ENCODE measurements around the gene DHX57. TPM values are rescaled to one million over a fixed set of nuclear protein-coding genes. Genes with fewer than 3 reads are reported as not detected.
A peak's percentile ranks its signal among the peaks of the same experiment; 100 is the strongest.

The DHX57 gene
- total RNA-seq, 6 experiments from 2014 or later, result 16.4 to 24.1 (median 20.4) TPM

- Mint-ChIP-seq H3K27ac (no peak overlapping the region), H3K4me3 (no peak overlapping the region), H3K27me3 (ENCODE audit: insufficient read depth) (no peaks in the 10 kb centered on the region; the same call in none of the 2 replicates), H3K36me3 (ENCODE audit: low read depth) (peaks cover 8% of the 10 kb centered on the region; the same call in 1 of the 2 replicates), H3K9me3 (no peaks in the 10 kb centered on the region), H3K4me1 (ENCODE audit: low read depth) (no peaks in the 10 kb centered on the region)
- no peak for DNase-seq
- TF ChIP-seq CTCF (IDR thresholded peaks at IDR 0.05), result no peak
Observed at GRCh38 chr2:38887347-38887746, 11.6 kb upstream of the DHX57 start.

GRCh38 chr2:38886063-38886462 is 10.3 kb upstream of the DHX57 start:
- H3K27ac Mint-ChIP-seq, result no peak overlapping the region
- no peaks in the 10 kb centered on the region for H3K4me1 Mint-ChIP-seq (ENCODE audit: low read depth)
- no peak for DNase-seq
- TF ChIP-seq CTCF (IDR thresholded peaks at IDR 0.05), result no peak
- H3K4me3 Mint-ChIP-seq, result no peak overlapping the region
- H3K36me3 Mint-ChIP-seq (ENCODE audit: low read depth), result peaks cover 8% of the 10 kb centered on the region; the same call in 1 of the 2 replicates
- no peaks in the 10 kb centered on the region for H3K9me3 Mint-ChIP-seq
- H3K27me3 Mint-ChIP-seq (ENCODE audit: insufficient read depth), result no peaks in the 10 kb centered on the region; the same call in 1 of the 2 replicates

GRCh38 chr2:38876407-38876806 is 673 bp upstream of the DHX57 start:
- DNase-seq, result no peak
- Mint-ChIP-seq H3K27ac (peak overlapping the region; percentile 92), H3K4me1 (ENCODE audit: low read depth) (peaks cover 28% of the 10 kb centered on the region), H3K36me3 (ENCODE audit: low read depth) (peaks cover 19% of the 10 kb centered on the region), H3K4me3 (peak overlapping the region; percentile 93), H3K9me3 (no peaks in the 10 kb centered on the region; the same call in 1 of the 2 replicates), H3K27me3 (ENCODE audit: insufficient read depth) (no peaks in the 10 kb centered on the region)
- no peak for TF ChIP-seq CTCF (IDR thresholded peaks at IDR 0.05)

GRCh38 chr2:38875227-38875575 is 533 bp downstream of the DHX57 start:
- Mint-ChIP-seq H3K27me3 (ENCODE audit: insufficient read depth) (no peaks in the 10 kb centered on the region), H3K36me3 (ENCODE audit: low read depth) (peaks cover 25% of the 10 kb centered on the region), H3K4me1 (ENCODE audit: low read depth) (peaks cover 28% of the 10 kb centered on the region), H3K9me3 (peaks cover under 1% of the 10 kb centered on the region), H3K27ac (peak overlapping the region; percentile 92), H3K4me3 (peak overlapping the region; percentile 93)
- peak; percentile 3 for DNase-seq
- no peak for TF ChIP-seq CTCF (IDR thresholded peaks at IDR 0.05)

GRCh38 chr2:38873763-38874162 is 2.0 kb downstream of the DHX57 start:
- Mint-ChIP-seq H3K4me1 (ENCODE audit: low read depth) (peaks cover 28% of the 10 kb centered on the region), H3K36me3 (ENCODE audit: low read depth) (peaks cover 37% of the 10 kb centered on the region), H3K9me3 (peaks cover 5% of the 10 kb centered on the region), H3K27ac (no peak overlapping the region), H3K4me3 (no peak overlapping the region), H3K27me3 (ENCODE audit: insufficient read depth) (no peaks in the 10 kb centered on the region)
- no peak for DNase-seq
- no peak for TF ChIP-seq CTCF (IDR thresholded peaks at IDR 0.05)

- Mint-ChIP-seq H3K4me1 (ENCODE audit: low read depth) (peaks cover 29% of the 10 kb centered on the region), H3K9me3 (peaks cover 5% of the 10 kb centered on the region), H3K27ac (no peak overlapping the region), H3K36me3 (ENCODE audit: low read depth) (peaks cover 49% of the 10 kb centered on the region), H3K4me3 (no peak overlapping the region), H3K27me3 (ENCODE audit: insufficient read depth) (no peaks in the 10 kb centered on the region)
- DNase-seq, result no peak
- no peak for TF ChIP-seq CTCF (IDR thresholded peaks at IDR 0.05)
Observed at GRCh38 chr2:38871432-38871831, 4.3 kb downstream of the DHX57 start.

All from HFFc6 (cell line).